ENCODE data around the gene PANK1.

PANK1 gene

DNA sequence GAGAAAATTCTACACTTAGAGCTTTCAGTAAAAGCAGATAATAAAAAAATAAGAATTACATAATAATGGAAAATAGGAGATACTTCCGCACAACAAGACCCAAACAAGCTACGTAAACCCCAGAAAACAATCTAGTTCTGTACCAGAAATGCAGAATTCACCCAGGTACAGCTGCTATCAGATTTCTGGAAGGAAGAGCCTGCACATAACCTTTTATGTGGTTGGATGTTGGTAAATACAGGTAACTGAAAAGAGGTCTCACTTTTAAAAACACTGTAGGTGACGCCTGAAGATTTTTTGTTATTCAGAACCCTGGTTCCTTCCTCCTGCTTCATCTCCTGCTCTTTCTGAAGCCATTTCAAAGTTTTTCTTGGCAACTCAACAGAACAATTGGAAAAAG, 29.9 kb downstream of the PANK1 start:
- no peak for DNase-seq

DNA sequence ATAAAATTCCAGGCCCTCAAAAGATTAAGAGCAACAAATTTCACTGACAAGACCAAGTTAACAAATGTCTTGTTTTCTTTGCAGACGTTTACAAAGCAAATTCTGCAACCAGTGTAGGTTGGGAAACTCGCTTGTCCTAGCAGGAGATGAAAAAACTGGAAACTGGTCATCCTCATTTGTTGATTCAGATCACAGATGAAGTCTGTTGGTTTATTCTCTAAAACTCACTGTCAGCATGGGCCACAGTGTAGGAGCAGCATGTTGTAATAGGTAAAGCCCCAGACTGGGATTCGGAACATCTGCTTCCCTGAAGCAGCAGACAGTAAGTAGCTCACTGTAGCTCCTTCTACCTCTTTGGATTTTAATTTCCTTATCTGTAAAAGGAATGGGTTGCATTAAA, 31.5 kb downstream of the PANK1 start:
- no peak for DNase-seq

DNA sequence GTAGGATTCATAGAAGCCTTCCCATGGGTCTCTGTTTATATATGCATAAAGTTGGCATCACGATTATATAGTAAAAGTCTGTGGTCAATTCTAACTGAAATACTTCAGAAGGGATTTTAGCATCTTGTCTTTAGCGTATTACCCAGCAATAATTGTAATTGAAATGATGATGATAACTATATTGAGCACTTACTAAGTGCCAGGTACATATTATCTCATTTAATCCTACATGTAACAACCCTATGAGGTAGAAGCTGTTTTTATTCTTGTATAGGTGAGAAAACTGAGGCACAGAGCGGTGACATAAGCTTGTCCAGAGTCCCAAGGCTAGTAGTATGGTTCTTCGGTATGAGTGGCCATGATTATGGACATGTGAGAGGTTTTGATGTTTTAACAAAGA, 33.8 kb downstream of the PANK1 start:
- DNase-seq, result no peak

DNA sequence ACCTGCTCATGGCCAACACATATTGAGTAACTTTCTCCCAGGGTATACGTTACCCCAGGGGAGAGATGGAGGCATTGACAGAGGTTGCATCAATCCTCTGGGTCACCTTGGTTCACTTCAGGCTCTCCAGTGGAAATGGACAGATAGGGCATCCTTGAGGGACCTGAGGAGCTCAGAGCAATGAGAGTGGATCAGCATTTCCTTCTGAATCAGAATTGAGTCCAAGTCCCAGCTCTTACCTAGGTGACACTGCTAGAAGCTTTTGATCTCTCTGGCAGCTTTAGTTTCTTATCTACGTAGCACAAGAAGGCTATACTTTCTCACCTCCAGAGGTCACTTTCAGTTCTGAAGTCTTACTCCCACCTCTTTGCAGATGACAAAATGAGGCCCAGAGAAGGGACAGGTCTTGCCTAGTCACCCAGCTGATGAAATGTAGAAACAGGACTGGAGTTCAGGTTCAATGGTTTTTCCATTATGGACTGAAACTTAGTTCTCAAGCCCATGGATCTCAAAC, 35.2 kb downstream of the PANK1 start:
- no peak for DNase-seq

- DNase-seq, result no peak
Measured at GRCh38 chr10:89604200-89604599, 40.8 kb downstream of the PANK1 start.

DNA sequence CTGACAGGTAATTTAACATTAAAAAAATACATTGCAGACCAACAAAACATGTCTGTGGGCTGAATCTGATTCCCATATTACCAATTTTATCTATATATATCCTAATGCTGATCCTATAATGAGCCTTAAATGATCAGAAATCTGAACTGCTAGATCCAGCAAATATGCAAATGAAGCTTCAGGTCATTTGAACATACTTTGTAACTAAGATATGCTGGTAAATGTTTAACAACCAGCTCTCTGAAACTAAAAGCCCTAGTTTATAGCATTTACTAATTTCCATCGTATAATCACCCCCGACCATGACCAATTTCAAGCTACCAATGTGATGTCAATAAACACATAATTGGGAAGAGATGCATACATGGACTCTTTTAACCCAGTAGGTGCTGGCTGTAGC, 42.1 kb downstream of the PANK1 start:
- no peak for DNase-seq

DNA sequence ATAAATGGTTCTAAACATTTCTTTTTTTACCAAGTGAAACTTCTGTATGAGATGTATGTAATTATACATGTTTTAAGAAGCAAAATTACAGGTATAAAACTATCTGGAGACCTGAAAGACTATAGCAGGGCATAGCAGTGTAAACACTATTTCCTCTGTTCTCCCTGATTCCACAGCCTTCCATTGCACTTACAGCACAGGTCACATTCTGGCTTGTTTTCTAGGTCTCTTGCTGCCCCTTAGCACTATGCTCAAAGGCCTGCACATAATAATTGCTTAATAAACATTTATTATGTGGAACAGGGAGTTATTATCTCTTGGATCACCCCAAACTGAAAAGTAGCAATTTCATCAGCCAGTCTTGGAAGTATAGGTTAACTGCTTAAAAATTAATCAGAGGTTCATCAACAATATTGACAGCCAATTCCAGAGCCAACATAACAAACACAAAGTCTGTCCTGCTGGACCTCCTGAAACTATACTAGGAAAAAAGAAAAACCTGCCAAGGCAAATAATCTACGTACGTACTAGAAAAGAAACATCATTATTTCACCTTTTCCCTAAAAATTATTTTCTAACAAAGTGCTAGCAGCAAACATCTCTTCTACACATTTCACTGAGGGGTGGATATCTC, 43.2 kb downstream of the PANK1 start:
- DNase-seq, result no peak

DNA sequence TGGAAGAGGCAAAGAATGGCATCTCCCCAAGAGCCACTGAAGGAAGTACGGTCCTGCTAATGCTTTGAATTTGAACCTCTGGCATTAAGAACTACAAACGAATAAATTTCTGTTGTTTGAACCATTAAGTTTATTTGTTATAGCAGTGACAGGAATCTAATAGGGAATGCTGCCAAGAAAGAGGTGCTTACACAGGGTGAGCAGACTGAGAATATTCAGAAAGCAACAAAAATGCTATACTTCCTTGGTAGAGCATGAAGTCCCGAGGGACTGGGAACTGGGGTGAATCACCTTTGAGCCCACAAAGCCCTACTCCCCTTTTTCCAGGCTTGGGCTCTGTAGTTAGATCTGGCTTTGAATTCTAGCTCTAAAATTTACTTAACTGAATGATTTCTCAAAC, 45.0 kb downstream of the PANK1 start:
- no peak for DNase-seq

- no peak for DNase-seq
Measured at GRCh38 chr10:89593043-89593442, 52.0 kb downstream of the PANK1 start.

DNA sequence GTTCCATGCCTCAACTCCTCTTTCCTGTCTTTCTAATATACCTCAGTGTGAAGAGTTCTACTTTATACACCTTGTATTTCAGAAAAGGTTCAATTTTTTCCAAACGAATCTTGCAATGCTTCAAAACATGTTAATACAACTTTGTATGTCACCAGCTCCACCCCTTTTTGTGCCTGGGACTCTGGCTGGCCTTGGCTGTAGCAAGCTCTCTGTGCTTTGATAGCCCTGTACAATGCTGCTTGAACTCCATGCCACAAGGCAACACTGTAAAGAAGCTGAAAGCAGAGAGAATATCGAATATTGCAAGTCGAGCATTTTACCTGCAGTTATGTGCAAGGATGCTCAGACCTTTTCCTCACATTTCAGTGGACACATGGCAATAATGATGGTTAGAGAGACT, 52.5 kb downstream of the PANK1 start:
- no peak for DNase-seq

DNA sequence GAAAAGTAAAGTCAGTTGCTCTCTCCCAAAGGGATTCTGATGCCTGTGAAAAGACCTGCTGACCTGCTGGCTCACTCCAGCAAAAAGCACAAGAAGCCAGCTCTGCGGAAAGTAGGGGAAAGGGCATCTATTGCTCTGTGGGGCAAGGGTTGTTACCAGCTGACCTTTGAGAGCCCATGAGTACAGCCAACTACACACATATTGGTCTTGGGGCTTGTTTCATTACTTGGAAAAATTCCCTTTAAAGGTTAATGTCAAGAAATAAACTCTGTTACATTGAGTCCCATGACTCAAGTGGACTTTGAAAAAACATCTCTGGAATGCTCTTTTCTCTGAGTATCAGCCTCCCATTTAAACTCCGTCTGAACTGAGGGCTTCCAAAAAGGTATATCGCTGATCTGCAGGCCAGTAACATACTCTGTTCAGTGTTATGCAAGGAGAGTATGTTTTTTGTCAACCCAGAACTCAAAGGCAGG, 53.2 kb downstream of the PANK1 start:
- no peak for DNase-seq

GRCh38 chr10:89591111-89591795, 53.8 kb downstream of the PANK1 start:
- DNase-seq, result no peak

DNA sequence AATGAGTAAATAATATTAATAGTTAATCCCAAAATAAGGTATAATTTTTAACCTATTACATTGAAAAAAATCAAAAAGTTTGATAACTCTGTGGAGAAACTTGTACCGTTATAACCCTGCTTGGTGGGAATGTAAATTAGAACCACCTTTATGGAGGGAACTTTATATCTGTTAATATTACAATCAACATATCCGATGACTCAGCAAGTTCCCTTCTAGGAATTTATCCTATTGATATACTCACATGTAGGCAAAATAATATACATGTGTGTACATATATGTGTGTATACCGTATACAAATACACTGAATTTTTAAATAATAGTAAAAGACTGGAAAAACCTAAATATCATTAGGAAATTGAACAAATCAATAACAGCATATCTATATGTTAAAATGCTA, 54.7 kb downstream of the PANK1 start:
- DNase-seq, result no peak

DNA sequence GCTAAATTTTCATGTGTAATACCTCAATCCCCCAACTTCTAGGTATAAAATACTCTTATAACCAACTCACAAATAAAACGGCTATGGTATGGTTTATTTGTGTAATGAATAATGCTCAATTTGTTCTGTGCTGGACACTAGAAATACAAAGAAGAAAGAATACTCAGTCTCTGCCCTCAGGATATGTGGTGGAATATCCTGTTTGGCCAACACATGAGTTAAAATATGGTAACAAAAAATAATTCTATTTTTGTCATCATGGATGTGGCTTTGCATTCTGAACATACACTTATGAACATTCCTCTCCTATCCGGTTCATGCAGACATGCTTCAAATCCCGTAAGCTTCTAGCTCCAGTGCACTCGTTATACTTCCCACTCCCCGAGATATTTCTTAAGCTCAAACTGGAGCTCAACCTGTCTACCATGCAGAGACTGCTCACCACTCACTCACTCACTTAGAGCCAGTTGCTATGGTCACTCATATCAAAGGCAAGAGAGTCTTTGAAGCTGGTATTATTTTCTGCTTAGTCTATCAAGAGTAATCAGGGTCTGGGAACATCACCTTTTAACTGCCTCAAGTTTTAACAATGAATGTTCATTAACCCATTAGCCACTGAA, 55.8 kb downstream of the PANK1 start:
- DNase-seq, result no peak

DNA sequence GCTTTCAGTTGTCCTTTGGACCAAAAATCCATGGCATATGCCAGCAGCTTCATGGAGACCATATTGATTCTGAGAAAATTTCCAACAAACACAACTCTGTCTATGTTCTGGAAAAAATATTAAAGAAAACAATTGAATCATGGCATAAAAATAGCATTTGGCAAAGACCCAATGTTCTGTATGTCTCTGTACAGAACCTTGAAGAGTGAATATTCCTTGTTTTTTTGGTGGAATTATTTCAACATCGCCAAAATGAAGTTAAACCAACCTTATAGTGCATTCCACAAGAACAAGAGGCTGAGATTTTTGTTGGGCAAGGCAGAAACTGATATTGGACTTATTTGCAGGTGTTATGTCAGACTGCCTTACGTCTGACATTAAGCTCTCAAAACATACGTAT, 56.4 kb downstream of the PANK1 start:
- no peak for DNase-seq

DNA sequence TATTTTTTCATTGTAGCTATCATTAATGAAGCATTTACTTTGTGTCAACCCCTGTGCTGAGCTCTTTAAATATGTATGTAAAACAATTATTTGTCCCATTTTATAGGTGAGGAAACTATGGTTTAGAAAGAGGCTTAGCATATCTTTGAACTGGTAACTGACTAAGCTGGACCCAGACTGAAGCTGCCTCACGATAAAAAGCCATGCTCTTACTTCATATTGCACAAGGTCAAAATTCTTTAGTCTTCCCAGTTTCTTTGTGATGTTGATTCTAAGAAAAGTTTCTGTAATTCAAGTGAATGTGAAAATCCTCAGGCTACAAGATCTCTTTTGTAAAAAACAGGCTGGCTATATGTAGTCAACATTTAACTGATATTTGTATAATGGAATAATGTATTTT, 63.0 kb downstream of the PANK1 start:
- no peak for DNase-seq

- no peak for DNase-seq
Measured at GRCh38 chr10:89580243-89580642, 64.8 kb downstream of the PANK1 start.

DNA sequence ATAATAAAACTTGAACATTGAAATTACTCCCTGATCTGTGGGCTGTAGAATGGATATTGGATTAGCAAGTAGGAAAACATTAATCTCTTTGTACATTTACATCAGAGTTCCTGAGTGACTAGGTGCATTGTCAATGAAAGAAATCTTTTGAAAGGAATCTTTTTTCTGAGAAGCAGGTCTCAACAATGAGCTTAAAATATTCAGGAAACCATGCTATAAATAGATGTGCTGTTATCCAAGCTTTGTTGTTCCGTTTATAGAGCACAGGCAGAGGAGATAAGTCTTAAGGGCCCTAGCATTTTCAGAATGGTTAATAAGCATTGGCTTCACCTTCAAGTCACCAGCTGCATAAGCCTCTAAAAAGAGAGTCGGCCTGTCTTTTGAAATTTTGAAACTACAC, 68.3 kb downstream of the PANK1 start:
- no peak for DNase-seq

DNA sequence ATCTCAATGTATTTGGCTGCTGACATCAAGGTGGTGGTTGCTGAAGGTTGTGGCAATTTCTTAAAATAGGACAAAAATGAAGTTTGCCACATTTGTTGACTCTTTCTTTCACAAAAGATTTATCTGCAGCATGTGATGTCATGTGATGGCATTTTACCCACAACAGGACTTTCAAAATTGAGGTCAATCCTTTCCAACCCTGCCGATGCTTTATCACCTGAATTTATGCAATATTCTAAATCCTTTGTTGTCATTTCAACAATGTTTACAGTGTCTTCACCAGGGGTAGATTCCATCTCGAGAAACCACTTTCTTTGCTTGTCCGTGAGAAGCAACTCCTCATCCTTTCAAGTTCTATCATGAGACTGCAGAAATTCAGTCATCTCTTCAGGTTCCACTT, 69.0 kb downstream of the PANK1 start:
- no peak for DNase-seq

DNA sequence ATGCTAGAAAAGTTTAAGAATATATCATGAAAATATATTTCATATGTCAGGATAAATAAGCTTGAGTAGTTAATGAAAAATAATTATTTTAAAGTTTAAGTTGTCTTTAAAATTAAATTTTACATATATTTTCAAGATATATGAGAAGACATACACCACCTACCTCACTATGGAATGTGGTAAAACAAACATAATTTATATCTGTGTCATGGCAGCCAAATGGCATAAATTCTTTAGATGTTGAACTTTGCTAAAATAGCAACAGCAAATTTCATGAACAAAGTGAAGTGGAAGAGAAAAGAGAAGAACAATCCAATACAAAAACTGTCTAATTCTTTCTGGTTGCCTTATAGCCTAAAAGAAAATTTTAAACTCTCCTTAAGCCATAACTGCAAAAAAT, 70.0 kb downstream of the PANK1 start:
- DNase-seq, result no peak

- no peak for DNase-seq
Measured at GRCh38 chr10:89574368-89574767, 70.7 kb downstream of the PANK1 start.

DNA sequence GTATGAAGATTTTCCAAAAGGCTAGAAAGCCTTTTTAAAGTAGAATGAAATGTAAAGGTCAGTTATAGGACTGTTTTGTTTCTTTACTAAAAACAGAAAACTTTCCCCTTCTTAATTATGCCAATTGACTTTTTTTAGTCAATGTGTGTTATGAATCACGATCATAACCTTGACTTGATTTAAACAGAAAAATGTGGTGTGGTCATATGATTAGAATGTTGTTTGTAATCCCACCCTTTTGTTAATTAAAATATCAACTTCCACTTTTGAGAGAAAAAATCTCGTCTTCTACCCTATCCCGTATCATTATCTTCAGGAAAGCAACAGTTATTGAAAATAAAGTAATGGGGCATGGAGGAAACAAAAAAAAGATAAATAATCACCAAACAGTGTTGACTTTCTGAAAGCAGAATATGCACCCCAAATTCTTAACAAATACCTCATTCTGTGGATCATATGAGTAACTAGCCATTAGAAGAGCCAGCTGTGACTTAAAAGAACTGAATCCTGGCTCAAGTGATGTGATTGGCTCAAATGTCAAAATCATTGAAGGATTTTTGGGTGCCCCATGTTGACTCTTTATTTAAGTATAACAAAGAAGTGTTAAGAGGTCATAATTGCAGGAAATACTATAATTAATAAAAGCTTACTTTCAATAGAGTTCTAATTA, 77.3 kb downstream of the PANK1 start:
- no peak for DNase-seq

- no peak for DNase-seq
Measured at GRCh38 chr10:89566992-89567391, 78.0 kb downstream of the PANK1 start.
